ENCODE data around the gene DHCR7. TPM values are rescaled to one million over a fixed set of nuclear protein-coding genes. Genes with fewer than 3 reads are reported as not detected.

DHCR7 gene
- total and polyA plus RNA-seq, 2 donors (not counting 1 experiment from before 2014, with no cell fraction given), result 90.8 to 148 TPM

DNA sequence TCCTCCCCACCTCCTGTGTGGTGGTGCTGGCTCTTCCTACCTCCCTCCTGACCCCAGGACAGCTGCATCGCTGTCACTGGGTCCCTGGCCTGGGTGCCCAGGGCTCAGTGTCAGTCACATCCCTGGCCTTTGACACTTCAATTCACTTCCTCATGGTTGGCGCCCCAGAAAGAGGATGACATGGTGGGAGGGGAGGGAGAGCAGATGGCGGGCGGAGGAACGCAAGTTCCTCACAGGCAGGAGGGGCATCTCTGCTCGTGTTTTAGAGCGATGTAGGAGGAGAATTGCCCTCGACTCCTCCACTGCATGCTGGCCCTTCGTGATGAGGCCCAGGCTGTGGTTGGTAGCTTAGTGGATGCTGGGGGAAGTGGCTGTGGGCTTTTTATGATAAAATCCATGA lies 43.7 kb upstream of the DHCR7 start:
- no peak overlapping the region for H2AFZ ChIP-seq (ENCODE audit: low read length)
- no peak for DNase-seq (ENCODE audit: low read depth in 2 of 2)
- no peak overlapping the region for H3K4me3 ChIP-seq (replicated peaks in 1 of 4; ENCODE audit: control extremely low read depth in 1 of 4, insufficient read depth in 1 of 4, low read depth in 3 of 4, low read length in 4 of 4)
- H3K36me3 ChIP-seq (ENCODE audit: control insufficient read depth, insufficient read depth, low read length), result peaks cover 10% of the 10 kb centered on the region
- H4K20me1 ChIP-seq (ENCODE audit: control insufficient read depth, extremely low read depth, insufficient read depth, low read length), result no peaks in the 10 kb centered on the region
- no peak overlapping the region for H3K27ac ChIP-seq (ENCODE audit: insufficient read depth, low read length)
- peaks cover 3% of the 10 kb centered on the region for H3K4me1 ChIP-seq (ENCODE audit: control insufficient read depth, extremely low read depth, insufficient read depth, low read length)
- no peaks in the 10 kb centered on the region for H3K9me3 ChIP-seq (ENCODE audit: control insufficient read depth, insufficient read depth, low read depth, low read length)
- H3K9ac ChIP-seq (ENCODE audit: insufficient read depth, low read length), result no peak overlapping the region
- no peaks in the 10 kb centered on the region for H3K27me3 ChIP-seq (ENCODE audit: control insufficient read depth, insufficient read depth, low read length)
- TF ChIP-seq, protein P1, sequence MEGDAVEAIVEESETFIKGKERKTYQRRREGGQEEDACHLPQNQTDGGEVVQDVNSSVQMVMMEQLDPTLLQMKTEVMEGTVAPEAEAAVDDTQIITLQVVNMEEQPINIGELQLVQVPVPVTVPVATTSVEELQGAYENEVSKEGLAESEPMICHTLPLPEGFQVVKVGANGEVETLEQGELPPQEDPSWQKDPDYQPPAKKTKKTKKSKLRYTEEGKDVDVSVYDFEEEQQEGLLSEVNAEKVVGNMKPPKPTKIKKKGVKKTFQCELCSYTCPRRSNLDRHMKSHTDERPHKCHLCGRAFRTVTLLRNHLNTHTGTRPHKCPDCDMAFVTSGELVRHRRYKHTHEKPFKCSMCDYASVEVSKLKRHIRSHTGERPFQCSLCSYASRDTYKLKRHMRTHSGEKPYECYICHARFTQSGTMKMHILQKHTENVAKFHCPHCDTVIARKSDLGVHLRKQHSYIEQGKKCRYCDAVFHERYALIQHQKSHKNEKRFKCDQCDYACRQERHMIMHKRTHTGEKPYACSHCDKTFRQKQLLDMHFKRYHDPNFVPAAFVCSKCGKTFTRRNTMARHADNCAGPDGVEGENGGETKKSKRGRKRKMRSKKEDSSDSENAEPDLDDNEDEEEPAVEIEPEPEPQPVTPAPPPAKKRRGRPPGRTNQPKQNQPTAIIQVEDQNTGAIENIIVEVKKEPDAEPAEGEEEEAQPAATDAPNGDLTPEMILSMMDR (conservative IDR thresholded peaks at IDR 0.05 in 1 of 2, IDR thresholded peaks at IDR 0.05 in 1 of 2; ENCODE audit: low read depth in 1 of 2, low read length in 2 of 2), result no peak
- TF ChIP-seq EZH2 (IDR thresholded peaks at IDR 0.05; ENCODE audit: low read length, missing control alignments), result no peak
- no peak overlapping the region for H3K4me2 ChIP-seq (ENCODE audit: extremely low read depth, insufficient read depth, low read length)
- H3K79me2 ChIP-seq (ENCODE audit: control insufficient read depth, insufficient read depth, low read length), result no peaks in the 10 kb centered on the region

DNA sequence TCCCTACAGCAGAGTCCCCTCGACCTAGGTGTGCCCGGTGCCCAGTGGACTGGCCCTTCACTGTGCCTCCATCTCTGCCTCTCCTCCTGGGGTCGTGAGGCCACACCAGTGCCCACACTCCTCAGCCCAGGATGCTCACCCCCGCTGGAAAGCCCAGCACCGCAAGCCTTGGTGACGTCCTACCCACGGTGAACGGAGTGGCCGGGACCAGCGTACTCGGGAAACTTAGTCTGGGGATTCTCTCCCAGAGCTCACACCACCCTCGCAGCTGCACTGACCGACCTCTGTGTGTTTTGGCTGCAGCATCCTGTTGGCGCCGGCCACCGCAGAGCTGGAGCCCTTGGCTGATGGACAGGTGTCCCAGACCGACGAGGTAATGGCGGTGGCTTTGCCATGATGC lies 43.3 kb upstream of the DHCR7 start:
- no peak for TF ChIP-seq EZH2 (IDR thresholded peaks at IDR 0.05; ENCODE audit: low read length, missing control alignments)
- TF ChIP-seq, protein P1 (conservative IDR thresholded peaks at IDR 0.05 in 1 of 2, IDR thresholded peaks at IDR 0.05 in 1 of 2; ENCODE audit: low read depth in 1 of 2, low read length in 2 of 2), result no peak
- no peak overlapping the region for H2AFZ ChIP-seq (ENCODE audit: low read length)
- no peak for DNase-seq (ENCODE audit: low read depth in 2 of 2)
- no peak overlapping the region for H3K9ac ChIP-seq (ENCODE audit: insufficient read depth, low read length)
- no peaks in the 10 kb centered on the region for H3K9me3 ChIP-seq (ENCODE audit: control insufficient read depth, insufficient read depth, low read depth, low read length)
- H3K4me2 ChIP-seq (ENCODE audit: extremely low read depth, insufficient read depth, low read length), result no peak overlapping the region
- H3K4me3 ChIP-seq (replicated peaks in 1 of 4; ENCODE audit: control extremely low read depth in 1 of 4, insufficient read depth in 1 of 4, low read depth in 3 of 4, low read length in 4 of 4), result no peak overlapping the region
- no peaks in the 10 kb centered on the region for H4K20me1 ChIP-seq (ENCODE audit: control insufficient read depth, extremely low read depth, insufficient read depth, low read length)
- no peaks in the 10 kb centered on the region for H3K79me2 ChIP-seq (ENCODE audit: control insufficient read depth, insufficient read depth, low read length)
- H3K27ac ChIP-seq (ENCODE audit: insufficient read depth, low read length), result no peak overlapping the region
- no peaks in the 10 kb centered on the region for H3K27me3 ChIP-seq (ENCODE audit: control insufficient read depth, insufficient read depth, low read length)
- peaks cover 3% of the 10 kb centered on the region for H3K4me1 ChIP-seq (ENCODE audit: control insufficient read depth, extremely low read depth, insufficient read depth, low read length)
- H3K36me3 ChIP-seq (ENCODE audit: control insufficient read depth, insufficient read depth, low read length), result peaks cover 11% of the 10 kb centered on the region

DNA sequence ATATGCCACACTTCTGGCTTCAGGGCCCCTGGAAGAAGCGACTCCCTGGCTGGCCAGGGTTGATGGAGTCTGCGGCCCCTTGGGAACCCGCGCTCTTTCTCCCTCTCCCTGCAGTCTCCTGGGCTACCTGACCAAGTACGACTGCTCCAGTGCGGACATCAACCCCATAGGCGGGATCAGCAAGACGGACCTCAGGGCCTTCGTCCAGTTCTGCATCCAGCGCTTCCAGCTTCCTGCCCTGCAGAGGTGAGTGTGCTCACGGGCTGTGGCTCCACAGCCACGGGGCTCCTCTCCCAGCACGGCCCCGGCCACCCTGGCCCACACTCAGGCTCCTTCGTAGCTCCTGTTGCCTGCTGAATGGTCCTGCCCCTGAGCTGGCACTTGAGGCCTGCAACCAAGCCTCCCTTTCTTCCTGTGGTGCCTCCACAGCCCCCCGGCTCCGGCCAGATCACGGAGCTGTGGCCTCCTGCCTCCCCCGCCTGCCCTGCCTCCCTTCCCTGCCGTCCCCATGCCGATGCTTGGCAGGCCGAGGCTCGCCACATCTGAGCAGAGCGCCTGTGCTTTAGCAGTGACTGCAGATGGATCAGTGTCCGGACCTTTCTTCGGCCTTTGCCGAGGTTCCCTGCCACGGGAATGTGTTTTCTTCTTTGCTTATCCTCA lies 42.7 kb upstream of the DHCR7 start:
- DNase-seq (ENCODE audit: low read depth in 2 of 2), result no peak
- H3K9ac ChIP-seq (ENCODE audit: insufficient read depth, low read length), result no peak overlapping the region
- H3K9me3 ChIP-seq (ENCODE audit: control insufficient read depth, insufficient read depth, low read depth, low read length), result no peaks in the 10 kb centered on the region
- no peaks in the 10 kb centered on the region for H3K79me2 ChIP-seq (ENCODE audit: control insufficient read depth, insufficient read depth, low read length)
- H3K36me3 ChIP-seq (ENCODE audit: control insufficient read depth, insufficient read depth, low read length), result peaks cover 10% of the 10 kb centered on the region
- H3K27me3 ChIP-seq (ENCODE audit: control insufficient read depth, insufficient read depth, low read length), result no peaks in the 10 kb centered on the region
- no peak overlapping the region for H3K4me3 ChIP-seq (replicated peaks in 1 of 4; ENCODE audit: control extremely low read depth in 1 of 4, insufficient read depth in 1 of 4, low read depth in 3 of 4, low read length in 4 of 4)
- H4K20me1 ChIP-seq (ENCODE audit: control insufficient read depth, extremely low read depth, insufficient read depth, low read length), result no peaks in the 10 kb centered on the region
- H3K4me1 ChIP-seq (ENCODE audit: control insufficient read depth, extremely low read depth, insufficient read depth, low read length), result peaks cover 3% of the 10 kb centered on the region
- TF ChIP-seq, protein P1 (conservative IDR thresholded peaks at IDR 0.05 in 1 of 2, IDR thresholded peaks at IDR 0.05 in 1 of 2; ENCODE audit: low read depth in 1 of 2, low read length in 2 of 2), result no peak
- TF ChIP-seq EZH2 (IDR thresholded peaks at IDR 0.05; ENCODE audit: low read length, missing control alignments), result no peak
- H3K4me2 ChIP-seq (ENCODE audit: extremely low read depth, insufficient read depth, low read length), result no peak overlapping the region
- no peak overlapping the region for H2AFZ ChIP-seq (ENCODE audit: low read length)
- no peak overlapping the region for H3K27ac ChIP-seq (ENCODE audit: insufficient read depth, low read length)

Data from fibroblast of lung (primary cell).